ENCODE data around the gene VPS11.

VPS11 gene

GRCh38 chr11:119025099-119025473 is 42.5 kb upstream of the VPS11 start:
- TF ChIP-seq SUZ12 (IDR thresholded peaks at IDR 0.05; ENCODE audit: extremely low read depth, insufficient read depth, insufficient read length) (no peak), YY1 (IDR thresholded peaks at IDR 0.05; ENCODE audit: insufficient read depth, insufficient read length) (no peak)
- H3K4me1 ChIP-seq (ENCODE audit: insufficient read depth, insufficient read length), result peaks cover 11% of the 10 kb centered on the region
- no peaks in the 10 kb centered on the region for H3K27me3 ChIP-seq (ENCODE audit: insufficient read depth, insufficient read length)
- no peak for DNase-seq (ENCODE audit: low read depth, low spot score)
- H3K9ac ChIP-seq (ENCODE audit: insufficient read length, low read depth), result no peak overlapping the region
- H3K4me3 ChIP-seq (ENCODE audit: insufficient read length, low read depth), result no peak overlapping the region
- H3K36me3 ChIP-seq (ENCODE audit: insufficient read depth, insufficient read length, low read length), result peaks cover 76% of the 10 kb centered on the region
- no peaks in the 10 kb centered on the region for H3K9me3 ChIP-seq (ENCODE audit: insufficient read depth, low read length)

GRCh38 chr11:119025541-119025940 is 42.1 kb upstream of the VPS11 start:
- H3K36me3 ChIP-seq (ENCODE audit: insufficient read depth, insufficient read length, low read length), result peaks cover 73% of the 10 kb centered on the region
- H3K4me1 ChIP-seq (ENCODE audit: insufficient read depth, insufficient read length), result peaks cover 10% of the 10 kb centered on the region
- no peaks in the 10 kb centered on the region for H3K9me3 ChIP-seq (ENCODE audit: insufficient read depth, low read length)
- DNase-seq (ENCODE audit: low read depth, low spot score), result no peak
- H3K4me3 ChIP-seq (ENCODE audit: insufficient read length, low read depth), result no peak overlapping the region
- H3K9ac ChIP-seq (ENCODE audit: insufficient read length, low read depth), result no peak overlapping the region
- H3K27me3 ChIP-seq (ENCODE audit: insufficient read depth, insufficient read length), result no peaks in the 10 kb centered on the region
- TF ChIP-seq ZNF274 (IDR thresholded peaks at IDR 0.05; ENCODE audit: low read depth, low read length) (no peak), SUZ12 (IDR thresholded peaks at IDR 0.05; ENCODE audit: extremely low read depth, insufficient read depth, insufficient read length) (no peak), YY1 (IDR thresholded peaks at IDR 0.05; ENCODE audit: insufficient read depth, insufficient read length) (no peak)

- H3K9ac ChIP-seq (ENCODE audit: insufficient read length, low read depth), result no peak overlapping the region
- peaks cover 70% of the 10 kb centered on the region for H3K36me3 ChIP-seq (ENCODE audit: insufficient read depth, insufficient read length, low read length)
- no peaks in the 10 kb centered on the region for H3K27me3 ChIP-seq (ENCODE audit: insufficient read depth, insufficient read length)
- H3K9me3 ChIP-seq (ENCODE audit: insufficient read depth, low read length), result no peaks in the 10 kb centered on the region
- H3K4me1 ChIP-seq (ENCODE audit: insufficient read depth, insufficient read length), result peaks cover 10% of the 10 kb centered on the region
- no peak for TF ChIP-seq SUZ12 (IDR thresholded peaks at IDR 0.05; ENCODE audit: extremely low read depth, insufficient read depth, insufficient read length)
- no peak for TF ChIP-seq ZNF274 (IDR thresholded peaks at IDR 0.05; ENCODE audit: low read depth, low read length)
- no peak for TF ChIP-seq YY1 (IDR thresholded peaks at IDR 0.05; ENCODE audit: insufficient read depth, insufficient read length)
- H3K4me3 ChIP-seq (ENCODE audit: insufficient read length, low read depth), result no peak overlapping the region
- no peak for DNase-seq (ENCODE audit: low read depth, low spot score)
Measured at GRCh38 chr11:119025978-119026766, 41.4 kb upstream of the VPS11 start.

- Histone ChIP-seq H3K9ac (ENCODE audit: insufficient read length, low read depth) (no peak overlapping the region), H3K36me3 (ENCODE audit: insufficient read depth, insufficient read length, low read length) (peaks cover 62% of the 10 kb centered on the region)
Measured at GRCh38 chr11:119026970-119027369, 40.6 kb upstream of the VPS11 start.

DNA sequence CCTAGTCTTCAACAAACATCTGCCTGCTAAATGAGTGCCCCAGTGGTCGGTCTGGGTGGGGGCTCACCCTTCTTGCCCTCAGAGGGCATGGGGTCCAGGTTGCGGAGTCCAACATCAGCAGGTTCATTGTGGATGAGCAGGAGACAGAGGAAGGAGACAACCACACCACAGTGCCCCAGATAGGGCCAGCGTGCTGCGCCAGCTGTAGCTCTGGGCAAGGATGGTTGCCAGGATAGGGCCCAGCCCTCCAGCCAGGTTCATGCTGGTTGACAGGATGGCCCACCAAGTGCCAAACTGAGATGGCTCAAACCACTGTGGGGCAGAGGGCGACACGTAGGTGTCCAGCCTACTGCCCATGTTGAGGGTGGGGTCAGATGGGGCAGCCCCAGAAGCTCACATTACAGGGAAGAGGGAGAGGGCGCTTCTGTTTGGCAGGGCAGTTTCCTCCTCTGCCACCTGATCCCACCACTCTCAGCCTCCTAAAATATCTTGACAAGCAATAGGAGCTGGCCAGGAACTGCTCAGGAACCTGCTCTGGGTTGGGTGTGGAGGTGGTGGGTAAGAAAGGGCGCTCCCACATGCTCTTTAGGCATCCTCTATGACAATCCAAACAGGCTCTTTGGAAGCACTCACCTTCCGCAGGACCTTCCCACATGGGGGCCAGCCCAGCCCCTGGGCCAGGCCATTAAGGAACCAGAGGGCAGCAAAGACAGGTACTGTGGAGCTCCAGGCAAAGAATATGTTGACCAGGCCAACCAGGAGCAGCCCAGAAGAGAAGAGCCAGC is 39.9 kb upstream of the VPS11 start:
- Histone ChIP-seq H3K9ac (ENCODE audit: insufficient read length, low read depth) (peak overlapping the region; percentile 1), H3K27me3 (ENCODE audit: insufficient read depth, insufficient read length) (no peaks in the 10 kb centered on the region), H3K9me3 (ENCODE audit: insufficient read depth, low read length) (no peaks in the 10 kb centered on the region), H3K4me1 (ENCODE audit: insufficient read depth, insufficient read length) (peaks cover 10% of the 10 kb centered on the region), H3K4me3 (ENCODE audit: insufficient read length, low read depth) (no peak overlapping the region), H3K36me3 (ENCODE audit: insufficient read depth, insufficient read length, low read length) (peaks cover 57% of the 10 kb centered on the region)
- no peak for DNase-seq (ENCODE audit: low read depth, low spot score)
- no peak for TF ChIP-seq SUZ12 (IDR thresholded peaks at IDR 0.05; ENCODE audit: extremely low read depth, insufficient read depth, insufficient read length)
- no peak for TF ChIP-seq ZNF274 (IDR thresholded peaks at IDR 0.05; ENCODE audit: low read depth, low read length)
- no peak for TF ChIP-seq YY1 (IDR thresholded peaks at IDR 0.05; ENCODE audit: insufficient read depth, insufficient read length)

More at GRCh38 chr11:119026970-119027369, 40.6 kb upstream of the VPS11 start:
- Histone ChIP-seq H3K27me3 (ENCODE audit: insufficient read depth, insufficient read length) (no peaks in the 10 kb centered on the region), H3K9me3 (ENCODE audit: insufficient read depth, low read length) (no peaks in the 10 kb centered on the region), H3K4me3 (ENCODE audit: insufficient read length, low read depth) (no peak overlapping the region), H3K4me1 (ENCODE audit: insufficient read depth, insufficient read length) (peaks cover 10% of the 10 kb centered on the region)
- TF ChIP-seq YY1 (IDR thresholded peaks at IDR 0.05; ENCODE audit: insufficient read depth, insufficient read length), result no peak
- TF ChIP-seq SUZ12 (IDR thresholded peaks at IDR 0.05; ENCODE audit: extremely low read depth, insufficient read depth, insufficient read length), result no peak
- TF ChIP-seq ZNF274 (IDR thresholded peaks at IDR 0.05; ENCODE audit: low read depth, low read length), result no peak
- DNase-seq (ENCODE audit: low read depth, low spot score), result no peak

GRCh38 chr11:119028346-119029068 is 39.1 kb upstream of the VPS11 start:
- TF ChIP-seq ZNF274 (IDR thresholded peaks at IDR 0.05; ENCODE audit: low read depth, low read length) (no peak), YY1 (IDR thresholded peaks at IDR 0.05; ENCODE audit: insufficient read depth, insufficient read length) (no peak), SUZ12 (IDR thresholded peaks at IDR 0.05; ENCODE audit: extremely low read depth, insufficient read depth, insufficient read length) (no peak)
- H3K9ac ChIP-seq (ENCODE audit: insufficient read length, low read depth), result peak overlapping the region; percentile 82
- DNase-seq (ENCODE audit: low read depth, low spot score), result no peak
- no peaks in the 10 kb centered on the region for H3K27me3 ChIP-seq (ENCODE audit: insufficient read depth, insufficient read length)
- H3K4me3 ChIP-seq (ENCODE audit: insufficient read length, low read depth), result no peak overlapping the region
- H3K4me1 ChIP-seq (ENCODE audit: insufficient read depth, insufficient read length), result peaks cover 10% of the 10 kb centered on the region
- H3K36me3 ChIP-seq (ENCODE audit: insufficient read depth, insufficient read length, low read length), result peaks cover 52% of the 10 kb centered on the region
- no peaks in the 10 kb centered on the region for H3K9me3 ChIP-seq (ENCODE audit: insufficient read depth, low read length)

GRCh38 chr11:119029069-119029339 is 38.6 kb upstream of the VPS11 start:
- H3K4me1 ChIP-seq (ENCODE audit: insufficient read depth, insufficient read length), result peaks cover 10% of the 10 kb centered on the region
- no peak overlapping the region for H3K4me3 ChIP-seq (ENCODE audit: insufficient read length, low read depth)
- no peak for DNase-seq (ENCODE audit: low read depth, low spot score)
- peak overlapping the region; percentile 82 for H3K9ac ChIP-seq (ENCODE audit: insufficient read length, low read depth)
- peaks cover 49% of the 10 kb centered on the region for H3K36me3 ChIP-seq (ENCODE audit: insufficient read depth, insufficient read length, low read length)
- no peaks in the 10 kb centered on the region for H3K9me3 ChIP-seq (ENCODE audit: insufficient read depth, low read length)
- H3K27me3 ChIP-seq (ENCODE audit: insufficient read depth, insufficient read length), result no peaks in the 10 kb centered on the region
- TF ChIP-seq SUZ12 (IDR thresholded peaks at IDR 0.05; ENCODE audit: extremely low read depth, insufficient read depth, insufficient read length) (no peak), ZNF274 (IDR thresholded peaks at IDR 0.05; ENCODE audit: low read depth, low read length) (no peak), YY1 (IDR thresholded peaks at IDR 0.05; ENCODE audit: insufficient read depth, insufficient read length) (no peak)
